HG02798 (cell line): ENCODE data around the gene TPPP3.

Source experiments
- ATAC-seq: cut with Tn5 transposase; IDR thresholded peaks from one replicate; pipeline ENCODE4 v1.9.1; 2021; ENCODE audit warnings: mild to moderate bottlenecking; ENCODE audit not compliant: unreplicated experiment, poor library complexity

The TPPP3 gene

GRCh38 chr16:67393111-67393787 lies at the start of gene TPPP3:
Gene TPPP3, minus strand, starts transcription at chr16:67393498. Its CDS starts 2,387 bp downstream, at chr16:67391111.
- no peak for ATAC-seq

DNA sequence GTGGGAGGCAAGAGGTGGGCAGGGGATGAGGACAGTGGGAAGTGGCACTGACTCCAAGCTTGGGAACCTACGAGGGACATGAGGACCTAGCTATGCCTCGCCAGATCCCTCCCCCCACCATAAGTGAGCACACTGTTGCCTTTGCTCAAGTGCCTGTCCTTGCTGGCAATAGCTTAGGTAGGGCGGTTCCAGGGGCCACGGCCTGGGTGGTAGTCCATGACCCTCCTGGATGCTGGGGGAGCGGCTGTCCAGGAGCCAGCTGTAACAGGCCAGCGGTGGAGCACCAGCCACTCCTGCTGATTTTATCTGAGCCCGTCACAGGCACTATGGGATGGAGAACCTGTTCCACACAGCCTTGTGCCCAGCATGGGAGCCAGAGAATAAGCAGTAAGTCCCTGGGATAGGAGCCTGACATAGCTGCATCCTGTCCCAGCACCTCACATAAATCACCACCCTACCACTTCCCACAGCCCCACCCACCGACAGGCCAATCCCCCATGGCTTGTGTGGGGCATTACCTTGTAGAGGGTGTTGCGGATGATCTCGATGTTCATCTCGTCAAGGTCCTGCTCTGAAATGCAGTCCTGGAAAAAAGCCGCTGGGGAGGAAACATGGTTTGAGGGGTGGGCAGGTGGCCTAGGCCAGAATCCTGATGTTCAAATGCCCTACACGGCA lies 49.4 kb upstream of the TPPP3 start:
- ATAC-seq: no peak

- no peak for ATAC-seq
Measured at GRCh38 chr16:67441907-67442306, 48.6 kb upstream of the TPPP3 start.

DNA sequence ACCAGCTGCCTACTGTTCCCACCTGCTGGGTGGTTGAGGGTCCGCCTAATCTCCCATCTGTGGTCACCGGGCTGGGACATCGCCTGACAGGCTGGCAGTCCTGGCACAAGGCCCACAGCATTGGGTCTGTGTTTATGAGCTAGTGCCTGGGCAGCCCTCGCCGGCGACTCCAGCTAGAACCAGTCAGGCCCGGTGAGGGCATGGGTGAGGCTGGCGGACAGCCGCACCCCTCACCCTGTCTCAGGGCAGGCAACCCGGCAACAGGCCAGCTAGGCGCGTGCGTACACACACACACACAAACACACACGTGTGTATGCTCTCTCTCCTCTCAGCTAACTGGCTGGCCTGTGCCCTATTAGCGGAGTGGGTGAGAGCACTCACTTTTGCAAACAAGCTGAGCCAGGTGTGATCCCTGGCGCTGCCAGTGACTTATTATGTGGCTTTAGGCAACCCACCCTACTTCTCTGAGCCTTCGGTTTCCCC lies 48.0 kb upstream of the TPPP3 start:
- no peak for ATAC-seq

- no peak for ATAC-seq
Measured at GRCh38 chr16:67438824-67439393, 45.6 kb upstream of the TPPP3 start.

- no peak for ATAC-seq
Measured at GRCh38 chr16:67438098-67438791, 44.9 kb upstream of the TPPP3 start.

DNA sequence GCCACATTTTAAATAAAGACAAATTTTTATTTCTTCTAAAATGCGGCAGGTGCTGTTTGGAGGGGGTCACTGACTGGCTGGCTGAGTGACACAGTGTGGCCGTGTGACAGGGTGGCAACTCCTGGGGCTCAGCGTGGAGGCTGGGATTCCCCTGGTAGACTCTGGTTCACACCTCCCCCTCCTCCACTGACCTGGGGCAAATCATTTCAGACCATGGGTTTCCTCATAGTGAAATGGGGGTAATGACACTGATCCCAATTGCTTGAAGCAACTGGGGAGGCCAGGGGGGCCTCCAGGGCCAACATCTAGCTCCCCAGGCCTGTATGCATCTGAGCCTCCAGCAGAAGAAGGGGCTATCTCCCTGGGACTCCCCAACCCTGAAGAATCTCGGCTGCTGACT lies 44.2 kb upstream of the TPPP3 start:
- ATAC-seq: peak; percentile 40

GRCh38 chr16:67436640-67437193 lies 43.4 kb upstream of the TPPP3 start:
- ATAC-seq: no peak

- ATAC-seq: no peak
Measured at GRCh38 chr16:67435758-67436164, 42.5 kb upstream of the TPPP3 start.

- no peak for ATAC-seq
Measured at GRCh38 chr16:67433131-67433719, 39.9 kb upstream of the TPPP3 start.

DNA sequence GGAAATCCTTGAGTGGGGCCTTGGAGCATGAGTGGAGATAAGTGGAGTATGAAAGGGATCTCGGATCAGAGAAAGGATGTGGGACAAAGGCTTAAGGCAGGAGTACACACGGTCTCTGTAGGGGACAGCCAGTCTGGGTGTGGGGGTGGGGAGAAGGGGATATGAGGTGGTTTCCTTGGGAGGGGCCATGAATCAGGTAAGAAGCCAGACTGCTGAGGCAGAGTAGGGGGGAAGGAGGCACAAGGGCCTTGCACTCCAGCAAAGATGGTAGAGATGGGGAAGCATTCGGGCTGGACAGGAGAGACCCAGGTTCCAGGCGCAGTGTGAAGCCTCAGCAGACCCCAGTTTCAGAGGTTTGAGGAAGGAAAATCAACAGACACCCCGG lies 39.2 kb upstream of the TPPP3 start:
- ATAC-seq: no peak

DNA sequence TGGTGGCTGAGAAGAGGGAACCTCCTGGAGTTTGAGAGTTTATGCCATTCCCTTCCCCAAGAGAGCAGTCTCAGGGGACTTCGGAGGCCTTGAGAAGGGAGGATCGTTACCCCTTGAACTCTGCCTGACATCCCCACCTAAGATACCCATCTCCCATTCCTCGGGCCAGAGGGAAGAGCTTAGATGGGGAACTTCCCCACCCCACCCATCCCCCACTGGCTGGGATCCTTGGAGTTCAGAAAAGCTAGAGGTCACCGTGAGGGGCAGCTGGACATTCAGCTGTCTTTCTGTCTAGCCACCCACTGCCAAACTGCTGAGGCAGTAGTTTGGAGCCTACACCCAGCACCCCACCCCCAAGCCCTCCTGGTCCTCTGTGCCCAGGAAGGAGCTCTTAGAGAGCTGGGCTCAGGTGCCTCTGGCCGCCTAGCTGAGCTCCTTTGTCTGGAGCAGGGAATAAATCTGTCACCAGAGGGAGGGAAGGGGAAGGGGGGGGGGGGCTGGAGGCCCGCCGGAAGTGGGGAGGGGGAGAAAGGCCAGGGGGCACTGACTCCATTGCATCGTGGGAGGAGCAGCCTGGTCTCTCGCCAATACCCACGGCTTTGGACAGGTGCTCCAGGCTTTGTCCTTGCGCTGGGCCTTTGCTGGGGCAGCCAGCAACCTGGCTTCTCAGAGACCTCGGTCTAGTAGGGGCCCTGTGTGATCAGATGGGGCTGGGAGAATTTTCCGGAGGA lies 38.6 kb upstream of the TPPP3 start:
- ATAC-seq: no peak

GRCh38 chr16:67430977-67431774 lies 37.9 kb upstream of the TPPP3 start, which contains the start of gene HSD11B2:
Gene HSD11B2, plus strand, starts transcription at chr16:67431121. Its CDS starts 128 bp downstream, at chr16:67431249.
- no peak for ATAC-seq

GRCh38 chr16:67430504-67430976 lies 37.2 kb upstream of the TPPP3 start:
- ATAC-seq: no peak

DNA sequence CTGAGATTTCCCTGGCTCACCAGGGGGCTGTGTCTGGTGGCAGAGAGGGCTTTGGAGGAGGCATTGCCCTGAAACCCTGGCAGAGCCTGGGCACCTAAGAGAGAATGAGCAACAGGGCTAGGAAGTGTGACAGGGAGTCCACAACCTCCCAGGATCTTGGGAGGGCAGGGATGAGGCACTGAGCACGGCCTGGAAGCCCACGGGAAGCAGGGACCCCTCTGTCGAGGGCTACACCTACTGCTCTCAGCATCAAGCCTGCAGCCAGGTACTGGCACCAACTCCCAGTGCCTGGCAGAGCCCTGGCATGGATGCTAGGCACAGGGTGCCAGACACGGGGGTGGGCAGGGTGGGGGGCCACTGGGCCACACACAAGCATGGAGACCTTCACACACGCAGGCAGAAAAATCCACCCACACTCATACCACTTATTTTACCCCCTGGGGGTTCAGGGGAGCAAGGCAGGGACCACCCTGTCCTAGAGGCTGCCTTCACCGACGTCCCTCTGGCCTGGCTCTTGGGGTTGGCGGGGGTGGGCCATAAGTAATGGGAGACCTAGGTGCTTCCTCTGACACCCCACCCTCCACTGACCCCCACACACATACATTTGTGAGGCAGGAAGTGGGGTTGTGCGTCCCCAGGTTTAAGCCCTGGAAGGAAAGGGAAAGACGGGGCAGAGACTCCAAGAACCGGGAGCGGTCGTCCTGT lies 36.7 kb upstream of the TPPP3 start:
- ATAC-seq: no peak

GRCh38 chr16:67429053-67429798 lies 35.9 kb upstream of the TPPP3 start:
- no peak for ATAC-seq

DNA sequence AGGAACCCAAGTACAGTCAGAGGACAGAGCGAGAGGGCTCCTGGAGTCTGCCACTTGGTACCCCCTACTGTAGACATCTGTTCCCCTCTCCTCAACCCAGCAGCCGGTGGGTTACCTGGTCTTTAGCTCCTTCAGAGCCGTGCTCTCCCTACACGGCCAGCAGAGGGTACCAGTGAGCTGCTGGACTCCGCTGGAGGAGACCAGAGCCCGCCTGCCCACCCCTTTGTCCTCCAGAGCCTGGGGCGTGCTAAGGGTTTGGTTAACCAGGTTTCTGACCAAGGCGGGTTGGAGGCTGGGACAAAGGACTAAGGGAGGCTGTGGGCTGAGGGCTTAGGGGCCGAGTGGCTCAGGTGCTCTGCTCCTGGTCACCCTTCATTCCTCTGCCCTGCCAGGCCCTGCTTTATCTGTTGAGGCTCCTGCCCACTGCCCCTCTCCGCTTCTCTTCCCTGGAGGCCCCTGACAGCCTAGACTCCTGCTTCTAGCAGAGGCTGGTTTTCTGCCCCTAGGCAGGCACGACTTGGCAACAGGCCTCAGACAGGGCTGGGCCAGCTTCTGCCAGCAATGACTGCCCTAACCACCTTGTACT lies 34.9 kb upstream of the TPPP3 start:
- ATAC-seq: no peak
